Ascending aorta (tissue), 2 donors: ENCODE measurements around the gene NDUFAF8. TPM values are rescaled to one million over a fixed set of nuclear protein-coding genes. Genes with fewer than 3 reads are reported as not detected.

Experiments
- DNase-seq, 2 donors: peaks; one replicate each; pipeline ENCODE4 v3.0.0-alpha.2; 2019; ENCODE audit warnings: low spot score in 2 of 2
- H3K27ac ChIP-seq, 2 donors: fragments of 200-600 bp; sonication (generic); one replicate each; pipeline ENCODE4 v1.5.1; 2016 to 2017; ENCODE audit warnings: mild to moderate bottlenecking in 1 of 2
- H3K27me3 ChIP-seq: fragments of 200-600 bp; sonication (generic); one replicate; pipeline ENCODE4 v1.5.1; 2017
- H3K36me3 ChIP-seq, 2 donors: fragments of 200-600 bp; sonication (generic); one replicate each; pipeline ENCODE4 v1.5.1; 2016
- H3K4me1 ChIP-seq, 2 donors: fragments of 200-600 bp; sonication (generic); one replicate each; pipeline ENCODE4 v1.5.1; 2016 to 2017; ENCODE audit warnings: mild to moderate bottlenecking in 1 of 2
- H3K4me3 ChIP-seq, 2 donors: fragments of 200-600 bp; sonication (generic); one replicate each; pipeline ENCODE4 v1.5.1; 2016 to 2017; ENCODE audit warnings: mild to moderate bottlenecking in 1 of 2
- H3K9me3 ChIP-seq, 2 donors: fragments of 200-600 bp; sonication (generic); one replicate each; pipeline ENCODE4 v1.5.1; 2016
- intact Hi-C: fragments of 100-400 bp; cut with DNase I; formaldehyde crosslinking; loops from one replicate; pipeline ENCODE4 v1.15.1; 2023
- total RNA-seq: library from RNA; depleted of rRNA; stranded (reverse); fragments of >200 nt; gene quantifications from one replicate; pipeline ENCODE4 v1.1.0, GENCODE V29; 2016
- TF ChIP-seq, protein P1 (sequence below), 3 experiments: fragments of 200-600 bp in 2 of 3; fragments of 450-650 bp in 1 of 3; sonication (generic) in 2 of 3; IDR thresholded peaks; one replicate each; pipeline ENCODE4 v1.5.1; 2016 to 2019; ENCODE audit warnings: antibody characterized with exemption in 3 of 3, mild to moderate bottlenecking in 1 of 3, moderate library complexity in 1 of 3

Gene NDUFAF8
- total RNA-seq, 1 donor from 2014 or later: 6.5 TPM

DNA sequence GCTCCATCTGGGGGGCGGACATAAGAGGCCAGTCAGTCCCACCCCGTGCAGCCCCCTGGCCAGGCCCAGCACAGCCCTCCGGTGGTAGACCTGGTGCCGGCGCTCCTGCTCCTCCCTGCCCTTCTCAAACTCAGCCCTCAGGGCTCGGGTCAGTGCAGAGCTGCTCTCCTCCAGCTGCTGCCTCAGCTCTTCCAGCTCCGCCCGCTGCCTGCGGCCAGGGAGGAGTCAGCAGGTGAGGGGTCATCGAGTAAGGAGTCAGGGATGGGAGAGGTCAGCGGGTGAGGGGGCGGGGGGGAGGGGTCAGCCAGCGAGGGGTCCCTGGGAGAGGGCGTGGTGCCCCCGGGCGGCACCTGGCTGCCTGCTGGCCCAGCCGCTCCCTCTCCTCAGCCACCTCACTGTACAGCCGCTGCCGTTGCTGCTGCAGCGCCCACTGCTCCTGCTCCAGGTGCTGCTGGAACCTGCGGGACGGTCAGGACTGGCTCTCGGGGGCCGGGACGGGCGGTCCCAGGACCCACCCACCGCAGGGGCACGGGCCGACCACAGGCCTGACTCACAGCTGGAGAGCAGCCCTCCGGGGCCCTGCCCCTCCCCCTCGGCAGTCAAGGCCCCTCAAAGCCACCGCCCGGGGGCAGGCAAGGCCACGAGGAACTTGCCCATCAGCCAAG, 46.6 kb upstream of the NDUFAF8 start:
- H3K4me3 ChIP-seq: no peak overlapping the region
- peaks cover 0 to 5% of the 10 kb centered on the region in 2 donors for H3K36me3 ChIP-seq
- H3K27me3 ChIP-seq: no peaks in the 10 kb centered on the region
- TF ChIP-seq, protein P1, sequence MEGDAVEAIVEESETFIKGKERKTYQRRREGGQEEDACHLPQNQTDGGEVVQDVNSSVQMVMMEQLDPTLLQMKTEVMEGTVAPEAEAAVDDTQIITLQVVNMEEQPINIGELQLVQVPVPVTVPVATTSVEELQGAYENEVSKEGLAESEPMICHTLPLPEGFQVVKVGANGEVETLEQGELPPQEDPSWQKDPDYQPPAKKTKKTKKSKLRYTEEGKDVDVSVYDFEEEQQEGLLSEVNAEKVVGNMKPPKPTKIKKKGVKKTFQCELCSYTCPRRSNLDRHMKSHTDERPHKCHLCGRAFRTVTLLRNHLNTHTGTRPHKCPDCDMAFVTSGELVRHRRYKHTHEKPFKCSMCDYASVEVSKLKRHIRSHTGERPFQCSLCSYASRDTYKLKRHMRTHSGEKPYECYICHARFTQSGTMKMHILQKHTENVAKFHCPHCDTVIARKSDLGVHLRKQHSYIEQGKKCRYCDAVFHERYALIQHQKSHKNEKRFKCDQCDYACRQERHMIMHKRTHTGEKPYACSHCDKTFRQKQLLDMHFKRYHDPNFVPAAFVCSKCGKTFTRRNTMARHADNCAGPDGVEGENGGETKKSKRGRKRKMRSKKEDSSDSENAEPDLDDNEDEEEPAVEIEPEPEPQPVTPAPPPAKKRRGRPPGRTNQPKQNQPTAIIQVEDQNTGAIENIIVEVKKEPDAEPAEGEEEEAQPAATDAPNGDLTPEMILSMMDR (IDR thresholded peaks at IDR 0.05): no peak
- H3K4me1 ChIP-seq: no peaks in the 10 kb centered on the region
- no peak for DNase-seq
- H3K9me3 ChIP-seq: no peaks in the 10 kb centered on the region
- H3K27ac ChIP-seq: no peak overlapping the region
- intact Hi-C loops: no loop called here

DNA sequence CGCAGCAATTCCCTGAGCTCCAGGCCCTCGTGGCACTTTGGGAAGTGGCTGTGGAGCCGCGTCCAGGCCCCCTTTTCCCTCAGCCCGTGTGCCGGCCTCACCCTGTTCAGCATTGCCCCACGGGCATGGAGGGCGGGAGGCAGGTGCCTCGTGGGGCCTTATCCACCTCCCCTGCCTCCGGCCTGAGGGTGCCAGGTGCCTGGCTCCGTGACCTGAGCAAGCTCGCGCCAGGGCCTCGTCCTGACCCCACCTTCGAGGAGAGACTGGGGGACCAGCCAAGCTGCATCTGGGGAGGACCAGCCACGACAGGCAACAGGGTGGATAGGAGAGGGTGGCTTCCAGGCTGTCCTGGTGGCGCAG, 46.1 kb upstream of the NDUFAF8 start:
- DNase-seq: no peak
- intact Hi-C loops: no loop called here
- TF ChIP-seq, protein P1 (IDR thresholded peaks at IDR 0.05): no peak
- Histone ChIP-seq H3K27ac (no peak overlapping the region), H3K9me3 (no peaks in the 10 kb centered on the region), H3K27me3 (no peaks in the 10 kb centered on the region), H3K4me3 (no peak overlapping the region), H3K4me1 (no peaks in the 10 kb centered on the region), H3K36me3 (peaks cover 0 to 7% of the 10 kb centered on the region in 2 donors)

- DNase-seq: no peak
- intact Hi-C loops: no loop called here
- no peaks in the 10 kb centered on the region for H3K4me1 ChIP-seq
- peaks cover under 1 to 8% of the 10 kb centered on the region in 2 donors for H3K36me3 ChIP-seq
- H3K4me3 ChIP-seq: no peak overlapping the region
- no peaks in the 10 kb centered on the region for H3K27me3 ChIP-seq
- H3K27ac ChIP-seq: no peak overlapping the region
- TF ChIP-seq, protein P1 (IDR thresholded peaks at IDR 0.05): no peak
- H3K9me3 ChIP-seq: no peaks in the 10 kb centered on the region
These were observed 45.5 kb upstream of the NDUFAF8 start for GRCh38 chr17:81193470-81194224.

DNA sequence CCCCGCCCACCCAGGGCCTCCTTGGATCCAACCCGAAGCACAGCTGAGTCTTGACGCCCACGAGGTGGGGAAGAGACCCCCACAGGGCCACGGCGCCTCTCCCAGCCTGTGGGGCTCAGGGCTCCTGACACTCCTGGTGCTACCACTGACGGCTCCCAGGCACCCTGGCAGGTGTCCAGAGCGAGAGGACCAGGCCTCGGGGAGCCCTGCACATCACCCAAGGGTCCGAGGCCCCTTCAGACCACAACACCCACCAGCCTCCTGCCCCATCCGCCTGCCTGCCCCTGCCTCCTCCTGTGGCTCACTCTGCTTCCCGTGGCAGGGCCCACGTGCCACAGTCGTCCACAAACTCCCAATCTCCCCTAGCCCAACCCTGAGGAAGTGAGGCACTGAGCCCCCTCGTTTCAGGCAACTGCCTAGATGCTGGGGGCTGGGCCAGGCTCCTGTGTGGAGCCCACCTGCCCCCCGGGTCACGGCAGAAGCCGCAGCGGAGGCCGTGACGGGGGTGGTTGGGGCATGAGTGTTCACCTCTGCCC, 44.8 kb upstream of the NDUFAF8 start:
- H3K27me3 ChIP-seq: no peaks in the 10 kb centered on the region
- H3K4me1 ChIP-seq: no peaks in the 10 kb centered on the region
- no peaks in the 10 kb centered on the region for H3K9me3 ChIP-seq
- no peak overlapping the region for H3K4me3 ChIP-seq
- no peak for DNase-seq
- TF ChIP-seq, protein P1 (IDR thresholded peaks at IDR 0.05): no peak
- no peak overlapping the region for H3K27ac ChIP-seq
- peaks cover 6 to 8% of the 10 kb centered on the region in 2 donors for H3K36me3 ChIP-seq
- intact Hi-C loops: no loop called here

- Histone ChIP-seq H3K27me3 (no peaks in the 10 kb centered on the region), H3K9me3 (no peaks in the 10 kb centered on the region), H3K4me1 (no peaks in the 10 kb centered on the region), H3K36me3 (peaks cover 6 to 8% of the 10 kb centered on the region in 2 donors), H3K4me3 (no peak overlapping the region), H3K27ac (peak overlapping the region in 1 of 2 donors; percentile 14)
- TF ChIP-seq, protein P1 (IDR thresholded peaks at IDR 0.05): no peak
- no peak for DNase-seq
- intact Hi-C loops: no loop called here
These were observed 43.9 kb upstream of the NDUFAF8 start for GRCh38 chr17:81194941-81195901.
